Smooth muscle cell (in vitro differentiated cells): ENCODE measurements around the gene UBXN4. TPM values are rescaled to one million over a fixed set of nuclear protein-coding genes. Genes with fewer than 3 reads are reported as not detected.

Source experiments
- DNase-seq: peaks from one replicate; lab custom pipeline; 2025; ENCODE audit not compliant: unreplicated experiment; lab: John Stamatoyannopoulos, UW
- H2AFZ ChIP-seq: fragments of 200-600 bp; sonication (generic); 2 replicates; pipeline ENCODE4 v1.6.0; 2016; ENCODE audit warnings: antibody characterized with exemption, low read depth, mild to moderate bottlenecking
- H3F3A ChIP-seq: fragments of 200-600 bp; sonication (generic); 2 replicates; pipeline ENCODE4 v1.6.0; 2017; ENCODE audit warnings: antibody characterized with exemption, low read depth
- H3K27ac ChIP-seq: fragments of 200-600 bp; sonication (generic); 2 replicates; pipeline ENCODE4 v1.5.1; 2016; ENCODE audit warnings: low read depth, mild to moderate bottlenecking
- H3K27me3 ChIP-seq: fragments of 200-600 bp; sonication (generic); 2 replicates; pipeline ENCODE4 v1.6.1; 2016; ENCODE audit warnings: low read depth, mild to moderate bottlenecking
- H3K36me3 ChIP-seq: fragments of 200-600 bp; sonication (generic); 2 replicates; pipeline ENCODE4 v1.5.1; 2016; ENCODE audit warnings: low read depth
- H3K4me1 ChIP-seq: fragments of 200-600 bp; sonication (generic); 2 replicates; pipeline ENCODE4 v1.5.1; 2016; ENCODE audit warnings: low read depth
- H3K4me2 ChIP-seq: fragments of 200-600 bp; sonication (generic); 2 replicates; pipeline ENCODE4 v1.6.0; 2016; ENCODE audit warnings: mild to moderate bottlenecking
- H3K4me3 ChIP-seq: fragments of 200-600 bp; sonication (generic); 2 replicates; pipeline ENCODE4 v1.5.1; 2016; ENCODE audit warnings: mild to moderate bottlenecking
- H3K79me2 ChIP-seq: fragments of 200-600 bp; sonication (generic); 2 replicates; pipeline ENCODE4 v1.6.0; 2016; ENCODE audit warnings: low read depth, mild to moderate bottlenecking
- H3K9ac ChIP-seq: fragments of 200-600 bp; sonication (generic); 2 replicates; pipeline ENCODE4 v1.6.0; 2016; ENCODE audit warnings: low read depth
- H3K9me3 ChIP-seq: fragments of 200-600 bp; sonication (generic); replicated peaks from 2 replicates; pipeline ENCODE4 v1.5.1; 2016; ENCODE audit warnings: low read depth
- H4K20me1 ChIP-seq: fragments of 200-600 bp; sonication (generic); 2 replicates; pipeline ENCODE4 v1.6.0; 2016; ENCODE audit warnings: low read depth
- WGBS: methylation state at CpG from one replicate; pipeline ENCODE4 v1.1.7; 2016; ENCODE audit warnings: low lambda C conversion rate; 5-methylcytosine and 5-hydroxymethylcytosine counted together
- polyA plus RNA-seq: library from polyadenylated mRNA; unstranded; fragments of >200 nt; fragmentation: Nextera tagmentation; extraction: Ambion mirVana; gene quantifications from 2 replicates; pipeline ENCODE4 v1.2.1, GENCODE V29; 2016
- total RNA-seq: library from RNA; depleted of rRNA; stranded (reverse); fragments of >200 nt; gene quantifications from 2 replicates; pipeline ENCODE4 v1.2.3, GENCODE V29; 2014
- TF ChIP-seq, protein P1 (sequence below): fragments of 200-600 bp; sonication (generic); IDR thresholded peaks from 2 replicates; pipeline ENCODE4 v1.5.1; 2017; ENCODE audit warnings: borderline replicate concordance, mild to moderate bottlenecking, antibody characterized with exemption; ENCODE audit not compliant: insufficient read depth, poor library complexity, severe bottlenecking

The UBXN4 gene
- total and polyA plus RNA-seq, 2 experiments from 2014 or later = 87.1 to 130 TPM

DNA sequence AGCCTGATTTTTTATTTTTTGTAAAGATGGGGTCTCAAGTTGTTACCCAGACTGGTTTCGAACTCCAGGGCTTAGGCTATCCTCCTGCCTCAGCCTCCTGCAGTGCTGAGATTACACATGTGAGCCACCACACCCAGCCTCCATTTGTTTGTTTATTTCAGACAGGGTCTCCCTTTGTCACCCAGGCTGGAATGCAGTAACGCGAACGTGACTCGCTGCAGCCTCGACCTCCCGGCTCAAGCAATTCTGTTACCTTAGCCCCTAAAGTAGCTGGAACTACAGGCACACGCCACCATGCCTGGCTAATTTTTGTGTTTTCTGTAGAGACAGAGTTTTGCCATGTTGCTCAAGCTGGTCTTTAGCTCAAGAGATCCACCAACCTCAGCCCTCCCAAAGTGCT lies 27.2 kb downstream of the UBXN4 start:
- 91% methylated on average over 8 of the region's 8 CpGs for WGBS
- DNase-seq = no peak
- Histone ChIP-seq H3F3A (no peaks in the 10 kb centered on the region), H3K9me3 (no peaks in the 10 kb centered on the region), H4K20me1 (peaks cover 44% of the 10 kb centered on the region), H3K4me3 (no peak overlapping the region), H3K9ac (no peak overlapping the region), H3K36me3 (peaks cover 35% of the 10 kb centered on the region), H3K27me3 (no peaks in the 10 kb centered on the region), H3K4me1 (no peaks in the 10 kb centered on the region), H3K79me2 (peaks cover 11% of the 10 kb centered on the region), H3K27ac (no peak overlapping the region), H2AFZ (no peak overlapping the region), H3K4me2 (no peak overlapping the region)
- TF ChIP-seq, protein P1, sequence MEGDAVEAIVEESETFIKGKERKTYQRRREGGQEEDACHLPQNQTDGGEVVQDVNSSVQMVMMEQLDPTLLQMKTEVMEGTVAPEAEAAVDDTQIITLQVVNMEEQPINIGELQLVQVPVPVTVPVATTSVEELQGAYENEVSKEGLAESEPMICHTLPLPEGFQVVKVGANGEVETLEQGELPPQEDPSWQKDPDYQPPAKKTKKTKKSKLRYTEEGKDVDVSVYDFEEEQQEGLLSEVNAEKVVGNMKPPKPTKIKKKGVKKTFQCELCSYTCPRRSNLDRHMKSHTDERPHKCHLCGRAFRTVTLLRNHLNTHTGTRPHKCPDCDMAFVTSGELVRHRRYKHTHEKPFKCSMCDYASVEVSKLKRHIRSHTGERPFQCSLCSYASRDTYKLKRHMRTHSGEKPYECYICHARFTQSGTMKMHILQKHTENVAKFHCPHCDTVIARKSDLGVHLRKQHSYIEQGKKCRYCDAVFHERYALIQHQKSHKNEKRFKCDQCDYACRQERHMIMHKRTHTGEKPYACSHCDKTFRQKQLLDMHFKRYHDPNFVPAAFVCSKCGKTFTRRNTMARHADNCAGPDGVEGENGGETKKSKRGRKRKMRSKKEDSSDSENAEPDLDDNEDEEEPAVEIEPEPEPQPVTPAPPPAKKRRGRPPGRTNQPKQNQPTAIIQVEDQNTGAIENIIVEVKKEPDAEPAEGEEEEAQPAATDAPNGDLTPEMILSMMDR = no peak

GRCh38 chr2:135773319-135773718 lies 31.7 kb downstream of the UBXN4 start:
- Histone ChIP-seq H2AFZ (no peak overlapping the region), H3K4me2 (no peak overlapping the region), H3K36me3 (peaks cover 52% of the 10 kb centered on the region), H3F3A (no peaks in the 10 kb centered on the region), H3K9ac (no peak overlapping the region), H3K4me3 (no peak overlapping the region), H3K27me3 (no peaks in the 10 kb centered on the region), H3K27ac (peak overlapping the region; percentile 64), H4K20me1 (peaks cover 21% of the 10 kb centered on the region), H3K9me3 (no peaks in the 10 kb centered on the region), H3K4me1 (no peaks in the 10 kb centered on the region), H3K79me2 (no peaks in the 10 kb centered on the region)
- DNase-seq = no peak
- TF ChIP-seq, protein P1 = no peak
- 89% methylated on average over 2 of the region's 2 CpGs for WGBS

DNA sequence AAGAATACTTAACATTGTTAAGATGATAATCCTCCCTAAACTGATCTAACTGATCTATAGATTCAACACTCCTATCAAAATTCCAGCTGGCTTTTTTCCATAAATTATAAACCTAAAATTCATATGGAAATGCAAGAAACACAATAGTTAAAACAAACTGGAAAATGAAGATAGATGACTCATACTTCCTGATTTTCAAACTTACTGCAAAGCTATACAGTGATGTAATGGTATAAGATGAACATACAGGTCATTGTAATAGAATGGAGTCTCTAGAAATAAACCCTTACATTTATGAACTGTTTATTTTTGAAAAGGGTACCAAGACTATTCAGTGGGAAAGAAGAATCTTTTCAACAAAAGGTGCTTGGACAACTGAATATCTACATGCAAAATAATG lies 32.3 kb downstream of the UBXN4 start:
- H3K9me3 ChIP-seq = no peaks in the 10 kb centered on the region
- H3K4me2 ChIP-seq = no peak overlapping the region
- H3K27me3 ChIP-seq = no peaks in the 10 kb centered on the region
- H4K20me1 ChIP-seq = peaks cover 19% of the 10 kb centered on the region
- H3F3A ChIP-seq = no peaks in the 10 kb centered on the region
- no peak overlapping the region for H2AFZ ChIP-seq
- peak overlapping the region; percentile 64 for H3K27ac ChIP-seq
- H3K36me3 ChIP-seq = peaks cover 58% of the 10 kb centered on the region
- TF ChIP-seq, protein P1 = no peak
- H3K79me2 ChIP-seq = no peaks in the 10 kb centered on the region
- H3K4me1 ChIP-seq = no peaks in the 10 kb centered on the region
- H3K9ac ChIP-seq = no peak overlapping the region
- DNase-seq = no peak
- H3K4me3 ChIP-seq = no peak overlapping the region

DNA sequence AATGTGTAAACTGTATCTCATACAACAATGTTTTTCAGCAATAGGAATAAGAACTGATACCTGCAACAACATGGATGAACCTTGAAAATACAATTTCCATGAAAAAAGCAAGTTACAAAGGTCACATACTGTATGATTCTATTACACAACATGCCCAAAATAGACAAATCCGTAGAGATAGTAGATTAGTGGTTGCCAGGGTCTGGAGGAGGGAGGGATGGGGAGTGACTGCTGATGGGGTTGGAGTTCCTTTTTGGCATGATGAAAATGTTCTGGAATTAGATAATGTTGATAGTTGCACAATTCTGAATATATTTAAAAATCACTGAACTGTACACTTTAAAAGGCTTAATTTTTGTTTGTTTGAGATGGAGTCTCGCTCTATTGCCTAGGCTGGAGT lies 33.8 kb downstream of the UBXN4 start:
- no peaks in the 10 kb centered on the region for H3K27me3 ChIP-seq
- H3F3A ChIP-seq = no peaks in the 10 kb centered on the region
- no peak for DNase-seq
- no peak overlapping the region for H3K4me3 ChIP-seq
- H3K9me3 ChIP-seq = no peaks in the 10 kb centered on the region
- H3K4me1 ChIP-seq = no peaks in the 10 kb centered on the region
- TF ChIP-seq, protein P1 = no peak
- H4K20me1 ChIP-seq = peaks cover 6% of the 10 kb centered on the region
- no peak overlapping the region for H2AFZ ChIP-seq
- no peak overlapping the region for H3K9ac ChIP-seq
- H3K36me3 ChIP-seq = peaks cover 64% of the 10 kb centered on the region
- H3K27ac ChIP-seq = no peak overlapping the region
- WGBS = 50% methylated on average over 2 of the region's 2 CpGs
- no peak overlapping the region for H3K4me2 ChIP-seq
- no peaks in the 10 kb centered on the region for H3K79me2 ChIP-seq
